SU-DHL-6 (cell line): Measurements from ENCODE around the gene SHISAL1.

Experiments used
- H2AFZ ChIP-seq: fragments of 200-600 bp; sonication (generic); 2 replicates; pipeline ENCODE4 v1.6.1; 2014; ENCODE audit warnings: low read depth, mild to moderate bottlenecking, moderate library complexity, mixed read lengths, antibody characterized with exemption, low read length; ENCODE audit not compliant: severe bottlenecking
- H3F3A ChIP-seq: fragments of 200-600 bp; shearing (Covaris generic); 2 replicates; pipeline ENCODE4 v1.6.0; 2016; ENCODE audit warnings: antibody characterized with exemption, mild to moderate bottlenecking; ENCODE audit not compliant: insufficient read depth
- H3K27ac ChIP-seq: fragments of 200-600 bp; sonication (generic); 2 replicates; pipeline ENCODE4 v1.5.1; 2016; ENCODE audit warnings: low read depth, mild to moderate bottlenecking, low read length, moderate library complexity, mixed read lengths
- H3K27me3 ChIP-seq: fragments of 200-600 bp; sonication (generic), shearing (Covaris generic); 2 replicates; pipeline ENCODE4 v1.6.0; 2014; ENCODE audit warnings: mild to moderate bottlenecking, low read length
- H3K36me3 ChIP-seq: fragments of 200-600 bp; sonication (generic); 2 replicates; pipeline ENCODE4 v1.6.1; 2014; ENCODE audit warnings: mild to moderate bottlenecking, low read length, mixed read lengths
- H3K4me2 ChIP-seq: fragments of 300-600, 200-600 bp; shearing (Covaris generic), sonication (generic); 2 replicates; pipeline ENCODE4 v1.6.0; 2014; ENCODE audit warnings: low read length, low read depth, mild to moderate bottlenecking; ENCODE audit not compliant: poor library complexity, severe bottlenecking
- H3K4me3 ChIP-seq: fragments of 200-600 bp; sonication (generic); 2 replicates; pipeline ENCODE4 v1.5.1; 2014; ENCODE audit warnings: antibody characterized with exemption, low read length, mild to moderate bottlenecking, mixed read lengths; ENCODE audit not compliant: insufficient read depth, poor library complexity, severe bottlenecking
- H3K79me2 ChIP-seq: fragments of 200-600 bp; sonication (generic); 2 replicates; pipeline ENCODE4 v1.6.1; 2014; ENCODE audit warnings: mild to moderate bottlenecking, low read length, moderate library complexity; ENCODE audit not compliant: insufficient read depth
- H3K9ac ChIP-seq: fragments of 200-600 bp; sonication (generic); 2 replicates; pipeline ENCODE4 v1.7.0; 2014; ENCODE audit warnings: mild to moderate bottlenecking, low read length
- H3K9me2 ChIP-seq: fragments of 200-600 bp; sonication (generic); replicated peaks from 2 replicates; pipeline ENCODE4 v1.6.1; 2014; ENCODE audit warnings: low read length; ENCODE audit not compliant: insufficient read depth
- H3K9me3 ChIP-seq: fragments of 200-600 bp; sonication (generic); 2 replicates; pipeline ENCODE4 v1.6.1; 2014; ENCODE audit warnings: low read length, mixed read lengths; ENCODE audit not compliant: insufficient read depth
- H4K20me1 ChIP-seq: fragments of 200-600 bp; sonication (generic); 2 replicates; pipeline ENCODE4 v1.6.1; 2014; ENCODE audit warnings: low read depth, mild to moderate bottlenecking, antibody characterized with exemption, low read length, moderate library complexity, mixed read lengths
- CTCF ChIP-seq: fragments of 200-600 bp; sonication (generic); IDR thresholded peaks from one replicate; pipeline ENCODE4 v1.5.1; 2017; ENCODE audit warnings: antibody characterized with exemption, mild to moderate bottlenecking, low read length, moderate library complexity; ENCODE audit not compliant: insufficient read depth, poor library complexity, severe bottlenecking
- EZH2phosphoT487 ChIP-seq: fragments of 200-600 bp; sonication (generic), shearing (Covaris generic); conservative IDR thresholded peaks from 2 replicates; pipeline ENCODE4 v1.6.1; 2018; ENCODE audit warnings: mild to moderate bottlenecking, antibody characterized with exemption, low read length, moderate library complexity, mixed read lengths

Gene SHISAL1

GRCh38 chr22:44293876-44294275 is 18.9 kb downstream of the SHISAL1 start:
- no peak overlapping the region for H3K27ac ChIP-seq
- no peak overlapping the region for H3K9ac ChIP-seq
- H3K4me2 ChIP-seq: no peak overlapping the region
- no peak overlapping the region for H2AFZ ChIP-seq
- H3K9me2 ChIP-seq: no peaks in the 10 kb centered on the region
- TF ChIP-seq EZH2phosphoT487: no peak
- TF ChIP-seq CTCF: no peak
- H3K36me3 ChIP-seq: no peaks in the 10 kb centered on the region
- H3F3A ChIP-seq: no peaks in the 10 kb centered on the region
- H3K27me3 ChIP-seq: 0 out of 2 replicates have a peak, but pooled peaks cover 2% of the 10 kb centered on the region
- no peaks in the 10 kb centered on the region for H4K20me1 ChIP-seq
- H3K9me3 ChIP-seq: no peaks in the 10 kb centered on the region
- H3K4me3 ChIP-seq: no peak overlapping the region
- H3K79me2 ChIP-seq: no peaks in the 10 kb centered on the region

- Histone ChIP-seq H3F3A (no peaks in the 10 kb centered on the region), H3K4me2 (no peak overlapping the region), H3K9me3 (no peaks in the 10 kb centered on the region), H2AFZ (no peak overlapping the region), H4K20me1 (no peaks in the 10 kb centered on the region), H3K79me2 (no peaks in the 10 kb centered on the region), H3K9ac (no peak overlapping the region), H3K36me3 (no peaks in the 10 kb centered on the region), H3K27me3 (0 out of 2 replicates have a peak, but pooled peaks cover 2% of the 10 kb centered on the region), H3K4me3 (no peak overlapping the region), H3K27ac (no peak overlapping the region), H3K9me2 (no peaks in the 10 kb centered on the region)
- TF ChIP-seq CTCF: no peak
- TF ChIP-seq EZH2phosphoT487: no peak
Observed at GRCh38 chr22:44293034-44293433, 19.7 kb downstream of the SHISAL1 start.

- H2AFZ ChIP-seq: no peak overlapping the region
- no peak overlapping the region for H3K4me3 ChIP-seq
- H4K20me1 ChIP-seq: no peaks in the 10 kb centered on the region
- H3K9me2 ChIP-seq: no peaks in the 10 kb centered on the region
- no peak overlapping the region for H3K9ac ChIP-seq
- 0 out of 2 replicates have a peak, but pooled peaks cover 2% of the 10 kb centered on the region for H3K27me3 ChIP-seq
- H3K4me2 ChIP-seq: no peak overlapping the region
- H3K9me3 ChIP-seq: no peaks in the 10 kb centered on the region
- TF ChIP-seq EZH2phosphoT487: no peak
- no peak for TF ChIP-seq CTCF
- H3K27ac ChIP-seq: no peak overlapping the region
- H3K79me2 ChIP-seq: no peaks in the 10 kb centered on the region
- no peaks in the 10 kb centered on the region for H3F3A ChIP-seq
- no peaks in the 10 kb centered on the region for H3K36me3 ChIP-seq
Observed at GRCh38 chr22:44292521-44292920, 20.2 kb downstream of the SHISAL1 start.
